Natural killer cell (primary cell): ENCODE results near the gene TMEM255B. TPM values are rescaled to one million over a fixed set of nuclear protein-coding genes. Genes with fewer than 3 reads are reported as not detected.

Experiments
- ATAC-seq, 3 donors: fragments of 150-1000 bp in 2 of 3; fragments of 200-7000 bp in 1 of 3; cut with Tn5 transposase; 1 replicate in 1 of 3; 2 replicates in 2 of 3; pipeline ENCODE4 v1.10.0; 2021; ENCODE audit warnings: mild to moderate bottlenecking in 2 of 3, moderate library complexity in 2 of 3
- DNase-seq, 2 donors: peaks; one replicate each; pipeline versions ENCODE4 v3.0.0 to v3.0.0-alpha.2; 2013 to 2021; ENCODE audit warnings: mixed read lengths in 1 of 2
- H3K27ac ChIP-seq: one replicate; pipeline ENCODE4 v1.5.1; 2013; ENCODE audit warnings: mild to moderate bottlenecking, low read length
- H3K27me3 ChIP-seq: one replicate; pipeline ENCODE4 v1.6.1; 2013; ENCODE audit warnings: low read length; ENCODE audit not compliant: control insufficient read depth, insufficient read depth
- H3K36me3 ChIP-seq: one replicate; pipeline ENCODE4 v1.6.1; 2013; ENCODE audit warnings: low read length; ENCODE audit not compliant: control insufficient read depth, insufficient read depth
- H3K4me1 ChIP-seq: one replicate; pipeline ENCODE4 v1.6.1; 2013; ENCODE audit warnings: low read length; ENCODE audit not compliant: control insufficient read depth, insufficient read depth
- H3K4me3 ChIP-seq: one replicate; pipeline ENCODE4 v1.5.1; 2013; ENCODE audit warnings: low read length
- H3K9me3 ChIP-seq: one replicate; pipeline ENCODE4 v1.6.1; 2013; ENCODE audit warnings: low read length; ENCODE audit not compliant: control insufficient read depth, insufficient read depth
- H3K27ac Mint-ChIP-seq, 2 donors: one replicate each; pipeline ENCODE4 v1.8.0; 2022; ENCODE audit warnings: mild to moderate bottlenecking in 2 of 2, mixed read lengths in 2 of 2, moderate library complexity in 1 of 2
- H3K27me3 Mint-ChIP-seq, 2 donors: one replicate each; pipeline ENCODE4 v1.8.0; 2022; ENCODE audit warnings: low read depth in 2 of 2, mixed read lengths in 2 of 2
- H3K36me3 Mint-ChIP-seq: one replicate; pipeline ENCODE4 v1.8.0; 2022; ENCODE audit warnings: mixed read lengths
- H3K4me1 Mint-ChIP-seq, 2 donors: one replicate each; pipeline ENCODE4 v1.8.0; 2022; ENCODE audit warnings: mixed read lengths in 2 of 2
- H3K4me3 Mint-ChIP-seq: one replicate; pipeline ENCODE4 v1.8.0; 2022; ENCODE audit warnings: mild to moderate bottlenecking, moderate library complexity, mixed read lengths
- H3K9me3 Mint-ChIP-seq, 2 donors: one replicate each; pipeline ENCODE4 v1.8.0; 2022; ENCODE audit warnings: mixed read lengths in 2 of 2
- CTCF ChIP-seq: fragments of 200-600 bp; IDR thresholded peaks from one replicate; pipeline ENCODE4 v1.8.0; 2022; ENCODE audit warnings: antibody characterized with exemption
- WGBS: methylation state at CpG from one replicate; pipeline ENCODE4 v1.1.7; 2013; ENCODE audit warnings: missing lambda C conversion rate; ENCODE audit not compliant: insufficient coverage; 5-methylcytosine and 5-hydroxymethylcytosine counted together
- intact Hi-C: fragments of 100-400 bp; cut with micrococcal nuclease; formaldehyde crosslinking; loops from one replicate; pipeline ENCODE4 v1.14.2; 2022
- total RNA-seq, 4 donors: library from RNA; stranded (reverse); fragments of 120-200 nt in 1 of 4; gene quantifications; one replicate each; pipeline versions ENCODE4 v1.2.3 to v1.2.4, GENCODE V29; 2013 to 2022

TMEM255B gene
- total RNA-seq, 3 donors from 2014 or later (not counting 1 experiment from before 2014, with no cell fraction given): 0.38 to 3.0 (median 1.0) TPM

DNA sequence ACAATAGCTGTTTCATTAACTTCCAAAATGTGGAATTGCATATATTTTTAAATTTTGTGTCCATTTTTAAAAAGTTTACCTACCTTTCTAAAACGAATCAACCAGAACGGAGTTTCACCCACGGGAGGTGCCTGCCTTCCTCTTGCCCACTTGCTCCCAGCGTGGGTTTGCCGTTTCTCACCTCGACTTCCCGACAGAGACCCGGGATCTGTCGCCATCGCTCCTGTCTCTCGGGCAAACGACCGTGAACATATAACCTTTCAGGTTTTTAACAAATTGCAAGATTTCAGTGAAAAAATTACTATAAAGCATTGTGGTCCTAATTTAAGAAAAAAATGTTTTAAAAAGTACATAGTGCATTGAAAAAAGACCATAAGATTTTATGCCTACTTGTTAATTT, 4.2 kb downstream of the TMEM255B start:
- Mint-ChIP-seq H3K4me1 (peaks cover 13 to 18% of the 10 kb centered on the region in 2 donors), H3K27me3 (peaks cover 45 to 47% of the 10 kb centered on the region in 2 donors), H3K4me3 (no peak overlapping the region), H3K36me3 (no peaks in the 10 kb centered on the region), H3K27ac (no peak overlapping the region), H3K9me3 (no peaks in the 10 kb centered on the region)
- no peak for DNase-seq
- no peak for TF ChIP-seq CTCF
- intact Hi-C loops: no loop called here
- peaks cover 16% of the 10 kb centered on the region for H3K4me1 ChIP-seq
- ATAC-seq: no peak
- no peaks in the 10 kb centered on the region for H3K9me3 ChIP-seq
- H3K4me3 ChIP-seq: no peak overlapping the region
- WGBS: 90% methylated on average over 13 of the region's 13 CpGs
- peaks cover 24% of the 10 kb centered on the region for H3K27me3 ChIP-seq
- no peaks in the 10 kb centered on the region for H3K36me3 ChIP-seq
- no peak overlapping the region for H3K27ac ChIP-seq

DNA sequence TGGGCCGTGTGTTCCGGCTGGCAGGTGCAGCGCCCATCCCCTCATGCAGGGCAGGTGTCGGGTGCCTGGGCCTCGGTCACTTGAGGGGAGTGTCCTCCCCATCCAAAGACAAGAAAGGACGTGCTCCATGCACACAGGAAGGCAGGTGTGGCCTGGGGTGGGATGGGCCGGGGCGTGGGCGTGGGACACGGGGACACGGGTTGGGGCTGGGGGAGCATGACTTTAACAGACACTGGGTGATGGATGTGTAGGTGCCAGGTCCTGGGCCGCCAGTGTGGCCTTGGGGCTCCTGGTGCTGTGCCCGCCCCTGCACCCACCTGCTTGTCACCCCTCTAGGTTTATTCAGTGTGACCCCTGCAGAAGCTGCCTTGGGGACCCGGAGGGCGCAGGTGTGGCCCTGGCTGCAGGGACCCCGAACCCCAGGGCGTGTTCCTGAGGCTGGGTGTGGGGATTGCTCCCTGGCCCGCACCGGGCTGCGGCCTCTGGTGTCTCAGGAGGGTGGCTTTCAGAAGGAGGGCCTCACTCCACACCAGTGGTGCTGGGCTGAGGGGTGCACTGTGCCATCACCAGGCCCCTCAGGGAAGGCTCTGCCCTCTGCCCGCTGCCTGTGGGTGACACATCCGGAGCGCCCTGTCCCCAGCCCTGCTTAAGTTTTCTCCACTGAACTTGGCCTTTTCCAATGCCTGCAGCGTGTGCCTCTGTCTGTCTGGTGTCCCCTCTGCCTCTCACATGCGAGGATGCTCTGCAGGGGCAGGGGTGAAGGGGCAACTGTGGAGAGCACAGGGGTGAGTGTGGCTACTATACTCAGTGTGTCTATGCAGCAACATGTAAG, 5.2 kb downstream of the TMEM255B start:
- Histone ChIP-seq H3K27ac (no peak overlapping the region), H3K4me3 (no peak overlapping the region), H3K36me3 (no peaks in the 10 kb centered on the region), H3K27me3 (peaks cover 17% of the 10 kb centered on the region), H3K9me3 (no peaks in the 10 kb centered on the region), H3K4me1 (peaks cover 9% of the 10 kb centered on the region)
- Mint-ChIP-seq H3K36me3 (no peaks in the 10 kb centered on the region), H3K27ac (no peak overlapping the region), H3K27me3 (peaks cover 42 to 45% of the 10 kb centered on the region in 2 donors), H3K9me3 (no peaks in the 10 kb centered on the region), H3K4me3 (no peak overlapping the region), H3K4me1 (peaks cover 7 to 13% of the 10 kb centered on the region in 2 donors)
- no peak for ATAC-seq
- intact Hi-C loops: no loop called here
- WGBS: 83% methylated on average over 25 of the region's 25 CpGs
- no peak for DNase-seq
- no peak for TF ChIP-seq CTCF

DNA sequence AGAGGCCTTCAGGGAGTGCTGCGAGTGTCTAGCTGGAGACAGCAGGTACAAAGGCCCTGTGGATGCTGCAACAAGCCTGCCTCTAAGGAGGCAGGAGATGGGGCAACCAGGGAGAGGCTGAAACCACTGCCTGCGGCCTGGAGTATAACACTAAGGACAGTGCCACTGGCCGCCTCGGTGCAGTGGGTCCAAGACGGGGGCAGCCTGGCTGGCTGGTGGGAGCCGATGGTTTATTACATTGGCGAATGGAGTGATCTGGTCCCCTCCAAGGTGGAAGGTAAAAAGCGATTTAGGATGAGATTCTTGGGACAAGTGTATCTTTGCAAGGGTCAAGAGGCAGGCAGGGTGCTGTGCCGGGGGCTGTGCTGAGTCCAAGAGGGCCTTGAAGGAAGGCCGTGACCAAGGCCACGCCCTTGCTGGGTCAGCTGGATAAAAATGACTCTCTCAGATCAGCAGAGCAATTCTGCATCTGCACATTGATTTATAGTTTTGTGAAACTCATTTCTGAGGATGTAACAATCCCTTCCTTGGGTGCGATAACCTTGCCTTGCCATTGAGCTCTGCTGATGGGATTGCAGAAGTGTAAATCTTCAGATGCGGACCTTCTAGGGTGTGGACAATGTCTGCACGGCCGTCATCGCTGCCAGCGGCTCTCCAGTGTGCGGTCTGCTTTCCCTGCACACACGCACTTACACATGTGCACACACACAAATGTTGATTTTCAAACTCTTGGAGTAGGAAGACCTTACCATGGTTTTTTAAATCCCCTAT, 6.0 kb downstream of the TMEM255B start:
- intact Hi-C loops: no loop called here
- no peak for ATAC-seq
- peaks cover 0 to 5% of the 10 kb centered on the region in 2 donors for H3K4me1 Mint-ChIP-seq
- H3K4me3 Mint-ChIP-seq: no peak overlapping the region
- TF ChIP-seq CTCF: no peak
- no peak overlapping the region for H3K27ac Mint-ChIP-seq
- H3K27me3 Mint-ChIP-seq: peaks cover 34 to 37% of the 10 kb centered on the region in 2 donors
- 91% methylated on average over 19 of the region's 19 CpGs for WGBS
- DNase-seq: no peak
- no peak overlapping the region for H3K27ac ChIP-seq
- peaks cover 1% of the 10 kb centered on the region for H3K4me1 ChIP-seq
- H3K4me3 ChIP-seq: no peak overlapping the region
- no peaks in the 10 kb centered on the region for H3K9me3 ChIP-seq
- peaks cover 12% of the 10 kb centered on the region for H3K27me3 ChIP-seq
- H3K9me3 Mint-ChIP-seq: no peaks in the 10 kb centered on the region
- H3K36me3 ChIP-seq: no peaks in the 10 kb centered on the region
- H3K36me3 Mint-ChIP-seq: no peaks in the 10 kb centered on the region
